HG03432 (cell line): ENCODE results near the gene KCNH2.

Experiments used
- ATAC-seq: cut with Tn5 transposase; IDR thresholded peaks from one replicate; pipeline ENCODE4 v1.9.1; 2021; ENCODE audit warnings: mild to moderate bottlenecking, moderate library complexity; ENCODE audit not compliant: unreplicated experiment

KCNH2 gene

DNA sequence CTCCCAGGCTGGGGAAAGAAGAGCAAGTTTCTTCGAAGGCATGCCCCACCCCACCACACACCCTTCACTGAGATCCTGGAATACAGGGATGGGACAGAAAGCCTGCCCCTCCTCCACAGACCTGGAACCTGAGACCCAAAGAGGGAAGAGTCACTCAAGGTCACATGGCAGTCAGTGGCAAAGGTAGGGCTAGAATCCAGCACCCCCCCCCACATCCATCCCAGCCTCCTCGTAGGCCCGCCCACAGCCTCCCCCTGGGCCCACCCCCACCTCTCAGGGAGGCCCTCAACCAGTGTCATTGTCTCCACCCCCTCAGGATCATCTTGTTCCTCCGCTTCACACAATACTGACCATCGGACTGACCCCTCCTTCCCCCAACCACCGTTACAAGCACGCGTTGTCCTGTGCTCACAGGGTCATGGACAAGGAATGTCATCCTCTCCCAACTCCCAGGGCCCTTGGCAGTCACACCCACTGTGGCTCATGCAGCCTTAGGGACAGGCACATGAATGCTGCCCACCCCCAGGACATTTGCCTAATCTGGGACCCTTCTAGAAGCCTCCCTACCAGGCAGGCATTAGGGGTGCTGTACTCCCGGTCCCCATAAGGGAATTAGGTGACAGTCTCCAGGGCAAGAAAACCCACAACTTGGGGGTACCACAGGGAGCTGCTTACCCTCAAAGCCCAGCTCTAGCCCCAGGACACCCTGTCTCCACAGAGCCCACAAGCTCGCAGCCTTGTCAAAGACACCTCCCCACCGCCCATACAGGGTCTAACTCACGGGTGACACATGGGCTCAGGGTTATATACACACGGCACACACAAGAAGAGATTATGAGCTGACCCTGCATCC is 1.4 kb downstream of the KCNH2 start:
- ATAC-seq, result no peak

DNA sequence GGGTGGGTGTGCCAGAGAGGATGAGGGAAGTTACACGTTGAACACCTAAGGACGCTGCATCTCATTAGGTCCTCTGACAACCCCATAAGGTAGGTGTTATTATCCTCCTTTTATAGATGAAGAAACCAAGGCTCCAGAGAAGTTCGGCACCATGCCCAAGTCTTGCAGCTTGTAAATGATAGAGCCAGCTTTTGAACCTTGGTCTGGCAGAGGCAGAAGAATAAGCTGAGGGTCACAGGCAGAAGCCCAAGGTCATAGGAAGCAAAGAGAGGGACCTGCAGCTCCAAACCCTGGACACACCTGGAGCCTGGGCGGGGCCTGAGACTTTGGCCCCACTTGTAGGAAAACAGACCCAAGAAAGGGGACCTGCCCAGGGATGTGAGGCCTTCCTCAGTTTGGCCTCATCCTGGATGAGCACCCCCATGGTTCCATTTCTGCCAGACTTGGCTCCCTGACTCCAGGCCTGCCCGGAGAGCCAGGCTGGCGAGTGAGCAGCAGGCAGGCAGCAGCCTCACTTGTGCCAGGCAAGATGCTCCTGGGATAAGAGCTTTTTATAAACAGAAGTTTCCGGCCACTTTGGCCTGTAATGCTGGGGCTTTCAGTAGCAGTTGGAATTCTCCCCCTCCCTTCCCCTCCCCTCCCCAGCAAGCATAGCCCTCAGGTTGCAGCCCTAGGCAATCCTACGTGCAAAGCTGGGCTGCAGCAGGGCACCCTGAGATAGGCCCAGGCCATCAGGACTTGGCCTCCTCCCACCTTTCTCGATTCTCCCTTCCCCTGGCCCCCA is 2.4 kb downstream of the KCNH2 start:
- ATAC-seq, result no peak

DNA sequence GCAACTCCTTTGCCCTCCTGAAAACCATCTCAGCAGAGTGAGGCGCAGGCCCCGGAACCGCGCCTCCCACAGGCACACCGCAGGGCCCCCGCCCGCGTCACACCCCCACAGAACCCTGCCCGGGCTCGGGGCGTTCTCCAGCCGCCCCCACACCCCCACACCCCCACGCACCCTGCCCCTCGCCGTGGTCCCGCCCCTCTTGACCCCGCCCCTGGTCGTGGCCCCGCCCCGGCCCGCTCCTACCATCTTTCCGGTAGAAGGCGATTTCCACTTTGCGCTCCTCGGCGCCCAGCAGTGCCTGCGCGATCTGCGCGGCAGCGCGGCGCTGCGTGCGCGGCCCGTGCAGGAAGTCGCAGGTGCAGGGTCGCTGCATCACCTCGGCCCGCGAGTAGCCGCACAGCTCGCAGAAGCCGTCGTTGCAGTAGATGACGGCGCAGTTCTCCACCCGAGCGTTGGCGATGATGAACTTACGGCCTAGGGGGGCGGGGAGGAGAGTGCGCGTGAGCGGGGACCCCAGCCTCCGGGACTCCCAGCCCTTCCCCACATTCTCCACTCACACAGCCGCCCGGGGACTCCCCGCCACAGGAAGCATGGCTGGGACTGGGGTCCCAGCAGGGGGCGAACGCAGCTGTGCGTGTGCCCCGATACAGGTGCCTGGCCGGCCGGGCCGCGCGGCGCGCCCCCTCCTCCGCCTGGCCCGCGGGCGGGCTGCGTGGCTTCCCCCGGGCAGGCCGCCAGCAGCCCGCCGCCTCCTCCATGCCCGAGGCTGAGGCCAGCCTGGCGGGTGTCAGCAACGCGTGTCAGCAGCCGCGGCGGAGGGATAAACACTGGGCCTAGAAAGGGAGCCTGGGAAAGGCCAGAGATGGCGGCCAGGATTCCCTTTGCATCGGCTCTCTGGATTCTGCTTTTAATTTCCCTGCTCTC is 3.4 kb downstream of the KCNH2 start:
- ATAC-seq, result peak; percentile 61

DNA sequence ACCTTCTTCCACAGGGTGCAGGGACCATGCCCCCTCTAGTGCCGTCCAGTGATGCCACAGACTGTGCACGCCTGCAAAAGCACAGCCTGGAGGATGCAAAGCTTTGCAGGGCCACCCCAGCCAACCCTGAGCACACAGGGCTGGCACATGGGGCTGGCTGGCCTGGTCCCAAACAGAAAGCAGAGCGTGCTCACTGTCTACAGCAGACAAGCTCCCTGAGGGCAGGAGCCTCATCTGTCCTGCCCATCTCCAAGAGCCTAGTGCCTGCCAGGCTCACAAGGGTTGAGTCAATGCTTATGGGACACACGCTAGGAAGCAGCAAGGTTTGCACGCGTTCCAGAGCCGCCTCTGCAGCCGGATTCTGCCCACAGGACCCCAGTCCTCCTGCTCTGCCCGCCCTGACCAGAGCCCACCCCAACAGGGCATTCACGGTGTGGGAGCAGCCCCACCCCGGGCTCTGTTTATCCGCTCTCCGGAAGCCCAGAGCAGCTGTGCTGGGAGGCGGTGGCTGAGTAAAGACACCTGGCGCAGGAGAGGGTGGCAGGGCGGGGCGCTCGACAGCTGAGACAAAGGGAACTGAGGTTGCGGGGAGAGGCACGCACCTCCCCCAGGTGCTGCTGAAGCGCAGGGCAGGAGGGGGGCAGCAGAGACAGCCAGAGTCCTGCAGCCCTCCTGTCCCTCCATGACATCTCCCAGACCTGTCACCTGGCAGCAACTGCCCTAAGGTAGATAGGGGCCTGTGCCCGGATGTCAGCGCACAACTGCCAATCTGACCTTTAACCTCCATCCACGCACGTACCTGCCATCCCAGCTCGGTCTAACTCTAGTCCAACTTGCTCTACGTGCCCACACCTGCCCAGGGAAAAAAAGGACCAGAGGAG is 4.3 kb downstream of the KCNH2 start:
- ATAC-seq, result no peak

DNA sequence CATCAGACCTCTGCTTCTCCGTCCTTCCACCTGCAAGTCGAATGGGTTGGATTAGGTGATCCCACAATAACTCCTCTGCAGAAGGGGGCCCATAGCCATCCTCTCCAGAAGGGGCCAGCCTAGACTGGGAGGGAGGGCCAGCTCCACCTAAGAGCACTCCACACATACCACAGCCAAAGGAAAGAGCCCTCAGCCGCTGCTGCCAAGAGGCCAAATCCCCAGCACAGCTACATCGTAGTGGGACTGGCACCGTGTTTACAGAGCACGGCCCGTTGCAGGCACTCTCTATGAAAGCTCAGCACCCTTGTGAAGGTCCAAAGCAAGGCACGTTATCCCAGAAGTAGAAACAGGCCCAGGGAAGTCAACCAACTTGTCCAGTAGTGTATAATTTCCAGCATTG is 5.4 kb downstream of the KCNH2 start:
- no peak for ATAC-seq

DNA sequence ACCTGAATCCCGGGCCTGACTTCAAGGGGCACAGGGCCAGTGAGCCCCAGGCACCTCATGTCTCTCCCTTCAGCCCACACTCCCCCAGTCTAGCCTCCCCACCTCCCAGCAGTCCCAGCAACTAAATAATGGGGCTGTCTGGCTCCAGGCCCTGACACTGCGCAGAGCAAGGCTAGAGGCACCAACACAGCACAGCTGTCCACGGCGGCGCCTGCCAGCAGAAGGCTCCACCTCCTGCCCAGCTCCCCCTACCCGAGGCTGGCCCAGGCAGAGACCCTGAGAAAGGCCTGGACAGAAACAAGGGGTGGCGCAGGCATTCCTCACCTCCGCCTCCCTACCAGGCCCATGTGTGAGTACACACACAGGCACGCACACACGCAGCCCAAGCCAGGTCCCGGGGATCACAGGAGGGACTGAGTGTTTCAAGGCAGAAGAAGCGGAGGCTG is 6.1 kb downstream of the KCNH2 start:
- no peak for ATAC-seq

DNA sequence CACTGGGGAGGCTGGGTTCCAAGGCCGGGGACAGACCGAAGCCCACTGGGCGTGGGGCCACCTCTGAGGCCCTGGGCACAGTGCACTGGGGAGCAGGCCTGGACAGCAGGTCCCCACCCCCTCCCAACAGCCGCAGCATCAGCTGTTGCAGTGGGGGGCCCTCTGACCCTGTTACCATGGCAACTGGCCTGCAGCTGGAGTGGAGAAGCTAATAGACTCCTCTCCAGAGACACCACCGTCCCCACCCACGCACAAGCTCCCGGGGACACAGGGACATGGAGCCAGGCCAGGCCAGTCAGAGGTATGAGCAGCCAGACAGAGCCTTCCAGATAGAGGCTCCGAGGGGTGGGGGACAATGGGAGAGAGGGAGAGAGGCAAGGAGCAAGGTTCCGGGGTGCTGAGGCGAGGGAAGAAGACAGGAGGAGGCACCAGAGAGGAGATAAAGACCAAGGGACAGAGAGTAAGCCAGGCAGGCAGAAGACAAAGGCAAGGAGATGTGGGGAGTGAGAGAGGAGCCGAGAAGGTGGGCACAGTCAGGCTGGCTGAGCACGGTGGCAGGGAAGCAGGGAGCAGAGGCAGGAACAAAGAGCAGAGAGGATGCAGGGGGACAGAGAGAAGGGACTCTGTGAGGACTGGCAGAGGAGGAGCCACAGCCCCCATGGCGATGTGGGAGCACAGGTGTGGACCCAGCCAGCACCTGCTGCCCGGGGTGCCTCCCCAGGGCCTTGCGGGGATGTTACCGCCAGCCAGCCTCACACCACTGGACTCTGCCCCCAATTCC is 6.7 kb downstream of the KCNH2 start:
- ATAC-seq, result no peak

DNA sequence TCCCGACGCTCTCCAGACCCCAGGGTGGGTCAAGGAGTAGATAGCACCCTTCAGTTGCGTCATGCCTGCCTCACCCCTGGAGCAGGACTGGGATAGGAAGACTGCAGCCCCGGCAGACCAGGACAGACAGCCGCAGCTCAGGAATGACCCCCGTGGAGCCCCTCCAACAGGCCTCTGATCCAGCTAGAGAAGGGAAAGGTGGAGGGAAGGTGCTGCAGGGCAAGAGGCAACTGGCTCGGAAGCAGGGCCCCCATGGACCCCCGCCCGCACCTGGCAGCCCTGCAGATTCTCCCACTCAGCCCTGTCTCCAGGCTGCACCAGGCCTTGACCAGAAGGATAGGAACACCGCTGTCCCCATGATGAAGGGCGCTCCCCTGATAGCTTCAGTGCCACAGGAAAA is 7.7 kb downstream of the KCNH2 start:
- no peak for ATAC-seq

DNA sequence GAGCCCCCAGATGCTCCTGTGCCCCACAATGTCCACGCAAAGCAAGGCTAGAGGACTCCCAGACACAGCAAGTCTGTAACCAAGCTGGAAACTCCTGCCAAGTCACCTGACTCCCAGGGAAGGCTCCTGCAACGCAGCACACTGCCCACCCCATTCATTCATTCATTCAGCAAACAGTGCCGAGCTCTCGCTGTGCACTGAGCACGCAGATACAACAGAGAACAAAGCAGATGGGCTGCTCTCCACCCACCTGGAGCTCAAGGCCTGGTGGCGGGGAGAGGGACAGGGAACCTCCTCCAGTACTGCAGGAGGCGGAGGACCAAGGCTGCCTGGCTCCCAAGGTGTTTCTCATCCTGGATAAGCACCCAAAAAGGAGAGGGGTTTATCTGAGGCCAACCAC is 8.6 kb downstream of the KCNH2 start:
- ATAC-seq, result no peak

DNA sequence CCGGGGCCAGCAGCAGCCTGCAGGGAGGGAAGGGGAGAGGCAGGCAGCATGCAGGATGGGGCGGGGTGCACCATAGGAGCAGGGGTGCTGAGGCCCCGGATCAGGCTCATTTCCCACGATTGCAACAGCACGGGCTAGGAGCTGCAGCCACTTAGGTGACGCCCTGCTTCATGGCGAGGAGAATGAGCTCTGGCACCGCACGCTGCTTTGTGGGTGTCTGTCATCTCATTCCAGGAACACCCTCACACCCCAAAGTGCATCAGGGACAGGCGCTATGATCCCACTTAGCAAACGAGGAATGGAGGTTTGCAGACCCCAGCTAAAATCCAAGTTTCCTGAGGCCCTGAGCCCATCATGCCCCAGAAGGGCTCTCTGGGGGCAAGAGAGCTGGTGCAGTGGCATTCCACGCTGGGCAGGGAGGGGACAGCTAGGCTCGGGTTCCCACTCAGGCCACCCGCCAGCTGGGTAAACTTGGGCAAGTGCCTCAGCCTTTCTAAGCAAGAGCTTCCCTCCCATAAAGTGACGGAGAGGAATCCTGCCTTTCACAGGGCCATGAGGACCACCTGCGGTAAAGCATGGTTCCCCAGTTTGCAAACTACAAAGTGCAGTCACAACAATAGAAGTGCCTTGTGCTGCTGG is 9.3 kb downstream of the KCNH2 start:
- no peak for ATAC-seq

DNA sequence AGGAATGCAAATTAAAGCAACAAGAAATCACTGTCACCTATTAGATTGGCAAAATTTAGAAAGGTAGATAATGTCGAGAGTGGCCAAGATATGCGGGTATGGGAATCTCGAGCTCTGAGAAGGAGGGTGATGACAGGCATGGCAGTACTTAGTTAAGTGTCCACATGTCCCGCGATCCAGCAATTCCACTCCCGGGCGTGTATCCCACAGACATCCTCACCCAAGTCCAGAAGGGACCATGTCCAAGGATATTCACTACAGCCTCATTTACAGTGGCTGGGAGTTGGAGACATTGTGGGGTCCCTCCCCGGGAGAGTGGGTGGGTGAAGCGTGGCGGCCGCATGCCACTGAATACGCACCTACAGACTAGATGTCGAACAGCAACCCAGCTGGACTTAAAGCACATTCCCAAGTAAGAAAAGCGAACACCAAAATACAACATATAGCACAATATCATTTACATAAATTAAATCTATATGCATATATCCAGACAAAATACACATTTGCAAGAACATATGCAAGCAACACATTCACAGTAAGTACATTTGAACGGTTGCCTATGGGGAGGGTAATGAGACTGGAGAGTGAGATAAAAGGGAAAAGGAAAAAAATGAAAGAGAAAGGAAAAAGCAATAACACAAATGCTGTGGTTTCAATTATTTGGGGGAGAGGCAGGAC is 9.9 kb downstream of the KCNH2 start:
- no peak for ATAC-seq

DNA sequence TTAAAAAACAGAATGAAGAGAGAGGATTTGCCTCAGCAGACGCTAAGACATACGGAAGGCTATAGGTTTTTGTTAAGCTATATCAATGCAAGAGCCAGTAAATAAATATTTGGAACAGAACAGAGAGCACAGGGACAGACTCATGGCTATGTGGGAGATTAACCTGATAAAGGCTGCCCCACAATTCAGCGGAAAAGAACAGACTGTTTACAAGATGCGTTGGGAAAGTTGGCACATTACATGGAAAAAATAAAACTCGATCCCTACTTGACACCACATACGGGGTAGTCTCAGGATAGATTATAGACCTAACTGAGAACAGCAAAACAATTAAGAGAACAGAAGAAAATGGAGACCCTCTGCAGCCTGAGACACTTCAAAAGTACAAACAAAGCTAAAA is 10.8 kb downstream of the KCNH2 start:
- no peak for ATAC-seq

DNA sequence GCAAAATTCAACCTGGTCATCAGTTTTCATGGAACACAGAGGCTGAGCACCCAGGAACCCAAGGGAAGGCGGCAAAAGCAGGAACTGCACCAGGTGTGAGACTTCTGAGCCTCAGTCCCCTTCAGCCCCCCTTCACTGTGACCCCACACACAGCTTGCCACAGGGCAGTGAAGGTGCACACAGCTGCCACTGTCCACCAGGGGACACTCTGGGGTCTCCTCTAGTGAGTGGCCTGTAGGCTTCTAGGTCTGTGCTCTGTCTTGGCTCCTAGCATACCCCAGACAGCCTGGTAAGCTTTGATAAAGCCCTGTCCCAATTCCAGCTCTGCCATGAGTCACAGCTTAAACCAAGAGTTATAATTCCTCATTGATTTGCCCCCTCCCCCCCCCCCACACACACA is 12.1 kb downstream of the KCNH2 start:
- ATAC-seq, result no peak

DNA sequence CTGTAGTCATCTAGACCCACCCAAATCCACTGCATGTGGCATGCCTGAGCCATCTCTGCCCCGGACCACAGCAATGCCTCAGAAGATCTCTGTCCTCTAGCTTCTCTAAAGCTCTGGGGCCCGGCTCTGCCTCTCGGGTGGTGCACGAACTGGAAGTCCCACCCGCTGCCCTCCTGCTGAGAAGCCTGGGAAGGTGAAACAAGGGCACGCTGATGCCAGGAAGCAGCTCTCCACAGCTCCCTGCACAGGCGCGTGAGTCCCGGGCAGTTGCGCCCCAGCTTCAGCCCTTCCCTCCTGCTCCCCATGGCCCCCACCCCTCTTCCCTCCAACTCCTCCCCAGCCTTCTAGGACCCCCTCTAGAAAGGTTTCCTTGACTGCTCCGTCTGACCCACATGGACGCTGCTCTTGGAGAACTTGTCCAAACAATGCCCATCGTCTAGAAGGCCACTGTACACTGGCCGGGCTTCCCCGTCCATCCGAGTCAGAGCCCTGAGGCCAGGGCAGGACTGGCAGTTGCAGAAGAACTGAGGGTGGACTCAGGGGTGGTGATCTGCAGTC is 12.8 kb downstream of the KCNH2 start:
- ATAC-seq, result no peak

DNA sequence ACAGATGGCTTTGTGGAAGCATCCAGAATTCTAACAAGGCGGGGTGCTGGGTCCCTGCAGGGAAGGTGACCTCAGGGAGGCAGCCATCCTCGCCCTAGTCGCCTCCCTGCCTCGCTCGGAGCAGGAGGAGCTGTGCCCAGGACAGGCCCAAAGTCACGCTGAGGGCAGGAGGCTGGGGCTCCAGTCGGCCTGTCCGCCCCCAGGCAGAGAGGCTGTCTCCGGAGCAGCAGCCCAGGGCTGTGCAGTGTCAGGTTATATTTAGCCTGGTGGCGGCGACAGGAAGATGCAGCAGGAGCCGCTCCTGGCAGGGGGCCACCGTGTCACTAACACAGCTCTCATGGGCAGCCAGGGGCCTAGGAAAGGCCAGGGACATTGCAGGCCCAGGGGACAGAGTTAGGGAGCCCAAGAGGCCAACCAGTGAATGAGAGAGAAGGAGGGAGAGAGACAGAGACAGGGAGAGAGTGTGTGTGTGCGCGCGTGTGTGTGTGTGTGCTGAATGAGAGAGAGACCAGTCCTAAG is 13.5 kb downstream of the KCNH2 start:
- ATAC-seq, result no peak

DNA sequence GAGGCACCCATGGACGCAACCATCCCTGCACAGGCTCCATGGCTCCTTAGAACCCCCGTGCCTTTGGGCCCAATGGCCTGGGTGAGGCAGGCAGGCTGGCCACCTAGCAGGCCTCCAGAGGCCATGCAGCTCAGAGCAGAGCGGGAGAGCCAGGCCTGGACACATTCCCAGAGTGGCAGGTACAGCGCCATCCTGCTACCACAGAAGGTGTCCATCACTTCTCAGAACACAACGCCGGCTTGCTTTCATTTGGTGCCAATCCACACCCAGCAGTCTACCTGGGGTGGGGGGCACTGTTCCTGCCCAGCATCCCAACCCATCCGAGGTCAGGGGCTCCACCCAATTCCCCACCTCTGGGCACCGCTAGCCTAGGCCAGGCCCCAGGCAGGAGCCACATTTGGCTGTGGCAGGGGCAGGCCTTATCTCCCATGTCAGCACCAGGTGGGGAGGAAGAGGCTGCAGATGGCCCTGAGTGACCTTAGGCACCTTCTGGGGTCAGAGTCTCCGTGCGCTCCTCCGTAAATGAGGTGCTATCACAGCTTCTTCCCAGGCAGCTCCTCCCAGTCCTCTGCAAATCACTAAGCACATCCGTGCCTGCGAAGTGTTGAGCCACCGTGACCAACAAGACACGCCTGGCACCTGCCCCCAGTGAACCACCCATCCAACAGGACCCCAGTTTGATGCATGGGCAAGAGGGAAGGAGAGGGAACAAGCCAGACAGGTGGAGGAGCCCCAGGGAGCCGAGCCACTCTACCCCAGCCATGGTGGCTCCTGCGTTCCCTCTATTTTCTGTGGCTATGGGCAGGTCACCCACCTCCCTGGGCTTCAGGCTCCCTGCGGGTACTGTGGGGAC is 14.2 kb downstream of the KCNH2 start:
- ATAC-seq, result no peak
